ENCODE results near the gene ZWILCH. TPM values are rescaled to one million over a fixed set of nuclear protein-coding genes. Genes with fewer than 3 reads are reported as not detected.

ZWILCH gene
- total RNA-seq, 1 experiment from 2014 or later, result 87.0 TPM

GRCh38 chr15:66545255-66545654 is 40.1 kb downstream of the ZWILCH start:
- DNase-seq (ENCODE audit: low read depth), result no peak

GRCh38 chr15:66555685-66556084 is 50.6 kb downstream of the ZWILCH start:
- no peak for DNase-seq (ENCODE audit: low read depth)

GRCh38 chr15:66558271-66558670 is 53.1 kb downstream of the ZWILCH start:
- DNase-seq (ENCODE audit: low read depth), result no peak

GRCh38 chr15:66560856-66561525 is 55.9 kb downstream of the ZWILCH start:
- DNase-seq (ENCODE audit: low read depth), result no peak

GRCh38 chr15:66563126-66563525 is 58.0 kb downstream of the ZWILCH start:
- no peak for DNase-seq (ENCODE audit: low read depth)

- no peak for DNase-seq (ENCODE audit: low read depth)
Observed at GRCh38 chr15:66563566-66564110, 58.5 kb downstream of the ZWILCH start.

GRCh38 chr15:66564136-66565041 is 59.3 kb downstream of the ZWILCH start:
- DNase-seq (ENCODE audit: low read depth), result no peak

GRCh38 chr15:66565141-66565641 is 60.1 kb downstream of the ZWILCH start:
- DNase-seq (ENCODE audit: low read depth), result no peak

GRCh38 chr15:66565741-66566144 is 60.6 kb downstream of the ZWILCH start, which contains the start of gene LCTL:
TSS of gene LCTL (minus strand) at chr15:66565998. CDS start at chr15:66565365, 633 bp downstream.
- peak; percentile 78 for DNase-seq (ENCODE audit: low read depth)

- peak; percentile 70 for DNase-seq (ENCODE audit: low read depth)
Observed at GRCh38 chr15:66566963-66567531, 61.9 kb downstream of the ZWILCH start.

GRCh38 chr15:66567897-66568296 is 62.8 kb downstream of the ZWILCH start:
- DNase-seq (ENCODE audit: low read depth), result no peak

- DNase-seq (ENCODE audit: low read depth), result no peak
Observed at GRCh38 chr15:66569461-66570137, 64.5 kb downstream of the ZWILCH start.

GRCh38 chr15:66570327-66570726 is 65.2 kb downstream of the ZWILCH start:
- DNase-seq (ENCODE audit: low read depth), result no peak

GRCh38 chr15:66570842-66571478 is 65.8 kb downstream of the ZWILCH start:
- no peak for DNase-seq (ENCODE audit: low read depth)

- DNase-seq (ENCODE audit: low read depth), result no peak
Observed at GRCh38 chr15:66572146-66572545, 67.0 kb downstream of the ZWILCH start.

- no peak for DNase-seq (ENCODE audit: low read depth)
Observed at GRCh38 chr15:66573348-66573718, 68.2 kb downstream of the ZWILCH start.

GRCh38 chr15:66573719-66574595 is 68.8 kb downstream of the ZWILCH start:
- DNase-seq (ENCODE audit: low read depth), result no peak

GRCh38 chr15:66574596-66574950 is 69.4 kb downstream of the ZWILCH start:
- no peak for DNase-seq (ENCODE audit: low read depth)

- peak; percentile 85 for DNase-seq (ENCODE audit: low read depth)
Observed at GRCh38 chr15:66578286-66578875, 73.3 kb downstream of the ZWILCH start.

- peak; percentile 72 for DNase-seq (ENCODE audit: low read depth)
Observed at GRCh38 chr15:66580643-66581042, 75.5 kb downstream of the ZWILCH start.

All from RPMI7951 (cell line).